GM19397 (cell line): ENCODE data around the gene STRADB.
"Not testable (repeated sequence)": the region's sequence is repeated elsewhere in the genome, so short reads cannot be mapped to it uniquely, and the experiment has no call there.

Experiments
- ATAC-seq: cut with Tn5 transposase; IDR thresholded peaks from one replicate; pipeline ENCODE4 v1.9.1; 2021; ENCODE audit warnings: mild to moderate bottlenecking, moderate library complexity; ENCODE audit not compliant: unreplicated experiment

Gene STRADB

DNA sequence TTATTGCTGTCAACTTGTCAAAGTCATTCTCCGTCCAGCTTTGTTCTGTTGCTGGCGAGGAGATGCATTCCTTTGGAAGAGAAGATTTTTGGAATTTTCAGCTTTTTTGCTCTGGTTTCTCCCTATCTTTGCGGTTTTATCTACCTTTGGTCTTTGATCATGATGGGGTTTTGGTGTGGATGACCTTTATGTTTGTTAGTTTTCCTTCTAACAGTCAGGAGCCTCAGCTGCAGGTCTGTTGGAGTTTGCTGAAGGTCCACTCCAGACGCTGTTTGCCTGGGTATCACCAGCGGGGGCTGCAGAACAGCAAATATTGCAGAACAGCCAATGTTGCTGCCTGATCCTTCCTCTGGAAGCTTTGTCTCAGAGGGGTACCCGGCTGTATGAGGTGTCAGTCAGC, 21.7 kb upstream of the STRADB start:
- not testable (repeated sequence) for ATAC-seq

GRCh38 chr2:201430322-201430721, 21.2 kb upstream of the STRADB start:
- not testable (repeated sequence) for ATAC-seq

DNA sequence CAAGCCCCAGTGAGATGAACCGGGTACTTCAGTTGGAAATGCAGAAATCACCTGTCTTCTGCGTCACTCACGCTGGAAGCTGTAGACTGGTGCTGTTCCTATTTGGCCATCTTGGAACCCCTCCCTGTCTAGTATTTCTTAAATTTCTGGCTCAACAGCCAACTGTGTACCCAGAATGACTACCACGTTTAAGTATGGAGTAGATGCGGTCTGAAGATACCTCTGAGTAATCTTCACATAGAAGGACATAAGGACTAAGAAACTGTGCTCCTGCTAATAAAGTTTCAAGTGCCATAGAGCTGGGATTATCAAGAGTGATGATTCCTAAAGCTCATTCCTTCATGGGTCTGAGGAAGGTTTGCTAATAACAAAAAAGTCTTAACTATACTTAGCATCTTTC, 20.7 kb upstream of the STRADB start:
- no peak for ATAC-seq

GRCh38 chr2:201432038-201432620, 19.4 kb upstream of the STRADB start:
- no peak for ATAC-seq

DNA sequence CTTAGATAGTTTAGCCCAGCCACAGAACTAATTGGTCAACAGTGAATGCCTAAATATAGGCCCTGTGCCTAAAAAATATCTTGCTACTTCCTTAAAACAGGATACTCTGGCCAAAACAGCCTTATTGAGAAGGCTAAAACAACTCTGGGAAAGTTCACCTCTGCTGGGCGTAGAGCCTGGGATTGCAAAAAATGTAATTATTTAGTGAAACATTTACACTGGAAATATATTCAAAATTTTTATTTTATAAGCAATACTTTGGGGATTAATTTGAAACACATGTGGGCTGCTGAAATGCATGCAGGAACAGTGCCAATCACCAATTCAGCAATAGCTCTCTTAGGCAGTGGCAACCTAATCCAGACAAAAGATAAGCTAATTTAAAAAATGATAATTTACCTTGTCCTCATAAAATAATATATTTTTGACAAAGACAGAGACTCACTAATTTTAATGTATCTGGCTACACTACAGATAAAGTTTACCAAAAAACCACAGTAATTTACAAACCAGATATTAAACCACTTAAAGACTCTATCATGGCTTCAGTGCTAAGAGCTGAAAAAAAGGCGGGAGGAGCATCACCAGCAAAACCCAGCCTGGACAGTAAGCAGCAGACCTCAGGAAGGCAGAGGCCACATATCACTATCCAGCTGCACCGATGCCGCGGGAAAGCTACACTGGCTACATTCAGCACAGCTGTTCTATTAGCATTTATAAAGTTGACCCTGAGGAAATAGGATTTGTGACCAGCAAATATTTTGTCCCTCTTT, 18.7 kb upstream of the STRADB start:
- ATAC-seq = no peak

DNA sequence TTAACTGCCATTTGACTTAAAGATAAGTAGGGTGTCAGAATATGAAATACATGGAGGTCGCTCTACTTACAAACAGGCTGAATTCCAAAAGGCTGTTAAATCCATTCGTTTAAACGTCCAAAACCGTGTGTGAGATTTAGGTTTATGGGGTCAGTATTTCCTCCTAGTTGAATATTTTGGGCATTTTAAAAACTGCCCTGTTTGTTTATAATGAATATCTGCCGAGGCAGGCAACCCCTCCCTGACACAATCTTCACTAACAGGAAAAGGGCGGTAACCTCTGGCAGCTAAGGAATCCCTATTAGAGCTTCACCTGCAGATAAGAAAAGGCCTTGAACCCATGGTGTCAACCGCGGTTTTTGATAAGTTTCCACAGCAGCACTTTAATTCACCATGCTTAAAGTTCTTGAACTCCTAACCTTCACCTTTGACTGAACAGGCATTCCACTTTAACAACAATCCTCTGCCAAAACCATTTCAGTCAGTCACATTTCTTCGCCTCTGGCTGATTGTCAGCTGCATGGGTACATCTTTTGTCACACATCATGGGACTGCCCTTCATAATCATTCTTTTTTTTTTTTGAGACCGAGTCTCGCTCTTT, 18.0 kb upstream of the STRADB start:
- no peak for ATAC-seq

DNA sequence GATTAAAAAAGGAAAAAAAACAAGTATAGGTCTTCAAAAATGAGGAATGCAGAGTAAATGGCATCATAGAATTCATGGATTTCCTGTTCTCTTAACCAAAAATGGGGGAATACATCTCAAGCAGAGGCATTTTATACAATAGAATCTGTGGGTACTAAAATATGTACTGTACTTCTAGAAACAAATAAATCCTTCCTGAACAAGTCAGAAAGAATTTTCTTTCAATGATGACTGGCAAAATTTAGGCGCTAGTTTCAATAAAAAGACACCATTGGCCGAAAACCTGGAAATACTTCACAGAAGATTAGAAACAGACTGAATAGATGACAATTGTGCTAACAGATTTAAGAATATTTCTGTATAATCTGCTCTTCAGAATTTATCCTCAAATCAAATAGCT, 15.4 kb upstream of the STRADB start:
- ATAC-seq = no peak

DNA sequence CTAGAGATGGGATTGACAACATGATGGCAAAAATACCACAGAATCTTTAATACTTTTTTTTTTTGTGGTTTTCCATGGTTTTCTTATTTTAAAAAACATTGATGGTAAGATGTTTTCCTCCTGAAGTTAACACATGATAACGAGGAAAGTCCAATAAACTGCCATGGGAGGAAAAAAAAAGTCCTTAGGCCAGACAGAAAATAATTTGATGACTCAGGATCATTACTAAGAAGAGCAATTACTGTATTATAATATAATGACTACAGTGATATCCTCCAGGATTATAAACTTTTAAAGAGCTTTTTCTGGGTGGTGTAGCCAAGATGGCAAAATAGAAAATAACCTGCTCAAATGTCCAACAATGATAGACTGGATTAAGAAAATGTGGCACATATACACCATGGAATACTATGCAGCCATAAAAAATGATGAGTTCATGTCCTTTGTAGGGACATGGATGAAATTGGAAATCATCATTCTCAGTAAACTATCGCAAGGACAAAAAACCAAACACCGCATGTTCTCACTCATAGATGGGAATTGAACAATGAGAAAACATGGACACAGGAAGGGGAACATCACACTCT, 12.1 kb upstream of the STRADB start:
- ATAC-seq = not testable (repeated sequence)

GRCh38 chr2:201440182-201440581, 11.4 kb upstream of the STRADB start:
- ATAC-seq = no peak

GRCh38 chr2:201441409-201441808, 10.1 kb upstream of the STRADB start:
- ATAC-seq = no peak

- no peak for ATAC-seq
Observed at GRCh38 chr2:201444746-201445465, 6.6 kb upstream of the STRADB start.

GRCh38 chr2:201447086-201447485, 4.5 kb upstream of the STRADB start:
- ATAC-seq = no peak

DNA sequence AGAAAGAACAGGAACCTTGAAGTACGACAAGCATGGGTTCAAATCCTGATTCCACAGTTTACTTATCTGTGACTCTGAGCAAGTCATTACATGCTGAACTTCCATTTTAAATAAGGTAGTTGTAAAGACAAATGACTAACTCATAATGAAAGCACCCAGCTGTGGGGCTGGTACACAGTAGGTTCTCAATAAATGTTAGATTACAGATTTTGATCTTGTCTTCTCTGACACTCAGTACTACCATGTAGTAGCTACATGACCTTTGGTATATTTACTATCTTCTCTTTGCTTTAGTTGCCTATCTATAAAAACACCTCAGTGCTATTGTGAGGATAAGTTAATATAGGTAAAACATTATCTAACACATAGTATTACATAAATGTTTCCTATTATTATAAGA, 3.5 kb upstream of the STRADB start:
- ATAC-seq = no peak

DNA sequence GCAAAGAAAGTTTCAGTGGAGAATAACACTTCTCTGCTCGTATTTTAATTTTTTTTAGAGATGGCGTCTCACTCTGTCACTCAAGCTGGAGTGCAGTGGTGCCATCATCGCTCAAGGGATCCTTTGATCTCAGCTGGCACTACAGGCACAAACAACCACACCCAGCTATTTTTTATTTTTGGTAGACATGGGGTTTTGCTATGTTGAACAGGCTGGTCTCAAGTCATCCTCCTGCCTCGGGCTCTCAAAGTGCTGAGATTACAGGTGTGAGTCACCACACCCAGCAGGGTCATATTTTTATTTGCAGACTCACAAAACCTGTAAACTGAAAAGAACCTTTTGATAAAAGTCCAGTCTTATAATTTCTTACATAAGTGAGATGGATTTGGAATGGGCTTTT, 2.8 kb upstream of the STRADB start:
- ATAC-seq = no peak

GRCh38 chr2:201450954-201451291, 617 bp upstream of the STRADB start:
- ATAC-seq = peak; percentile 19

- no peak for ATAC-seq
Observed at GRCh38 chr2:201452058-201452921, 750 bp downstream of the STRADB start.

DNA sequence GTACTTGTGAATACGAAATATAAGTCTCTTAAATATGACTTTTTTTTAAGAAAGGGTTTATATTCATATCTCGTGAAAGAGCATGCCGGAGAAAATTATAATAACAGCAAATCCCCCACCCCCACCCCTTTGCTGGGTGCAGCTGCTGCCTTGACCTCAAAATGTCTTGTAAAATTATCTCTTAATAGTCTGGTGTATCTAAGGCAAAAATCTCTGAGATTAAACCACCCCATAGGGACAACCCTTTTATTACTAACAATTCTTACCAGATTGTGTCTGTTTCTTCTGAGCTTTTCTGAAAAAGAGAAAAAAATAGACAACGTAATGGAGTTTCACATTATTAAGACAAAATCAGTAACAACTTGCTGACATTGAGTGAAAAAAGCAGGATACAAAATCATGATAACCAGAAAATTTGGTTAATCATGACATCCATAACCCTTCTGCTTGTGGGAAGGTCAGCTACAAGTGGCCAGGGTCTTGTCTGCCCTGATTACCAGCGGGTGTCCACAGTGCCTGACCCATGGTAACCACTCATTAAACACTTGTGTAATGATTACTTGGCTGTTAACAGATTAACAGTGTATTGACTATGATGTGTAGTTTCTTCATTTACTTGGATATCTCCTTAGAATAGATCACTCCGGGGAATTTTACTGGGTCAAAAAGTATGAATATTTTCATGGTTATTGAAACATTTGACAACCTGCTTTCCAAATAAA, 1.5 kb downstream of the STRADB start:
- no peak for ATAC-seq

GRCh38 chr2:201458381-201458780, 6.8 kb downstream of the STRADB start:
- ATAC-seq = no peak

DNA sequence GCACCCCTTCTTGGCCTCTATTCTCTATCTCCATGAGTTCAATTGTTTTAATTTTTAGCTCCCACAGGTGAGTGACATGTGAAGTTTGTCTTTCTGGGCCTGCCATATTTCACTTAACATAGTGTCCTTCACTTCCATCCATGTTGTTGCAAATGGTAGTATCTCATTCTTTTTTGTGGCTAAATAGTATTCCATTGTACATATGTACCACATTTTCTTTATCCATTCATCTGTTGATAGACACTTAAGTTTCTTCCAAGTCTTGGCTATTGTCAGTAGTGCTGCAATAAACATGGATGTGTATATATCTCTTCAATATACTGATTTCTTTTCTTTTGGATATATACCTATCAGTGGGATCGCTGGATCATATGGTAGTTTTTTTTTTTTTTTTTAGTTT, 9.0 kb downstream of the STRADB start:
- ATAC-seq = no peak

GRCh38 chr2:201464547-201464946, 13.0 kb downstream of the STRADB start:
- ATAC-seq = no peak
